Smooth muscle cell (in vitro differentiated cells): Measurements from ENCODE around the gene SLC9A1. TPM values are rescaled to one million over a fixed set of nuclear protein-coding genes. Genes with fewer than 3 reads are reported as not detected.
"Not testable (repeated sequence)": the region's sequence is repeated elsewhere in the genome, so short reads cannot be mapped to it uniquely, and the experiment has no call there.

Experiments used
- DNase-seq: peaks from one replicate; lab custom pipeline; 2025; ENCODE audit not compliant: unreplicated experiment; lab: John Stamatoyannopoulos, UW
- H2AFZ ChIP-seq: fragments of 200-600 bp; sonication (generic); 2 replicates; pipeline ENCODE4 v1.6.0; 2016; ENCODE audit warnings: antibody characterized with exemption, low read depth, mild to moderate bottlenecking
- H3F3A ChIP-seq: fragments of 200-600 bp; sonication (generic); 2 replicates; pipeline ENCODE4 v1.6.0; 2017; ENCODE audit warnings: antibody characterized with exemption, low read depth
- H3K27ac ChIP-seq: fragments of 200-600 bp; sonication (generic); 2 replicates; pipeline ENCODE4 v1.5.1; 2016; ENCODE audit warnings: low read depth, mild to moderate bottlenecking
- H3K27me3 ChIP-seq: fragments of 200-600 bp; sonication (generic); 2 replicates; pipeline ENCODE4 v1.6.1; 2016; ENCODE audit warnings: low read depth, mild to moderate bottlenecking
- H3K36me3 ChIP-seq: fragments of 200-600 bp; sonication (generic); 2 replicates; pipeline ENCODE4 v1.5.1; 2016; ENCODE audit warnings: low read depth
- H3K4me1 ChIP-seq: fragments of 200-600 bp; sonication (generic); 2 replicates; pipeline ENCODE4 v1.5.1; 2016; ENCODE audit warnings: low read depth
- H3K4me2 ChIP-seq: fragments of 200-600 bp; sonication (generic); 2 replicates; pipeline ENCODE4 v1.6.0; 2016; ENCODE audit warnings: mild to moderate bottlenecking
- H3K4me3 ChIP-seq: fragments of 200-600 bp; sonication (generic); 2 replicates; pipeline ENCODE4 v1.5.1; 2016; ENCODE audit warnings: mild to moderate bottlenecking
- H3K79me2 ChIP-seq: fragments of 200-600 bp; sonication (generic); 2 replicates; pipeline ENCODE4 v1.6.0; 2016; ENCODE audit warnings: low read depth, mild to moderate bottlenecking
- H3K9ac ChIP-seq: fragments of 200-600 bp; sonication (generic); 2 replicates; pipeline ENCODE4 v1.6.0; 2016; ENCODE audit warnings: low read depth
- H3K9me3 ChIP-seq: fragments of 200-600 bp; sonication (generic); replicated peaks from 2 replicates; pipeline ENCODE4 v1.5.1; 2016; ENCODE audit warnings: low read depth
- H4K20me1 ChIP-seq: fragments of 200-600 bp; sonication (generic); 2 replicates; pipeline ENCODE4 v1.6.0; 2016; ENCODE audit warnings: low read depth
- CTCF ChIP-seq: fragments of 200-600 bp; sonication (generic); IDR thresholded peaks from 2 replicates; pipeline ENCODE4 v1.5.1; 2017; ENCODE audit warnings: borderline replicate concordance, mild to moderate bottlenecking, antibody characterized with exemption; ENCODE audit not compliant: insufficient read depth, poor library complexity, severe bottlenecking
- WGBS: methylation state at CpG from one replicate; pipeline ENCODE4 v1.1.7; 2016; ENCODE audit warnings: low lambda C conversion rate; 5-methylcytosine and 5-hydroxymethylcytosine counted together
- polyA plus RNA-seq: library from polyadenylated mRNA; unstranded; fragments of >200 nt; fragmentation: Nextera tagmentation; extraction: Ambion mirVana; gene quantifications from 2 replicates; pipeline ENCODE4 v1.2.1, GENCODE V29; 2016
- total RNA-seq: library from RNA; depleted of rRNA; stranded (reverse); fragments of >200 nt; gene quantifications from 2 replicates; pipeline ENCODE4 v1.2.3, GENCODE V29; 2014

Gene SLC9A1
- total and polyA plus RNA-seq, 2 experiments from 2014 or later: 16.5 to 37.4 TPM

- Histone ChIP-seq H3K79me2 (no peaks in the 10 kb centered on the region), H3K4me1 (no peaks in the 10 kb centered on the region), H3K36me3 (no peaks in the 10 kb centered on the region), H2AFZ (no peak overlapping the region), H4K20me1 (no peaks in the 10 kb centered on the region), H3K4me3 (no peak overlapping the region), H3K9me3 (no peaks in the 10 kb centered on the region), H3K27ac (no peak overlapping the region), H3K27me3 (no peaks in the 10 kb centered on the region), H3K4me2 (no peak overlapping the region), H3K9ac (no peak overlapping the region), H3F3A (no peaks in the 10 kb centered on the region)
- TF ChIP-seq CTCF: no peak
- WGBS: 97% methylated on average over 1 of the region's 1 CpG
- DNase-seq: no peak
Measured at GRCh38 chr1:27193194-27193593, 38.3 kb upstream of the SLC9A1 start.

- no peak for TF ChIP-seq CTCF
- Histone ChIP-seq H3K27me3 (no peaks in the 10 kb centered on the region), H3K4me2 (no peak overlapping the region), H3K79me2 (no peaks in the 10 kb centered on the region), H3K4me3 (no peak overlapping the region), H2AFZ (no peak overlapping the region), H3F3A (no peaks in the 10 kb centered on the region), H3K36me3 (no peaks in the 10 kb centered on the region), H3K27ac (no peak overlapping the region), H3K9ac (no peak overlapping the region), H3K4me1 (no peaks in the 10 kb centered on the region), H4K20me1 (no peaks in the 10 kb centered on the region), H3K9me3 (no peaks in the 10 kb centered on the region)
- no peak for DNase-seq
- 83% methylated on average over 8 of the region's 8 CpGs for WGBS
Measured at GRCh38 chr1:27192039-27192529, 37.2 kb upstream of the SLC9A1 start.

GRCh38 chr1:27184665-27185064 is 29.7 kb upstream of the SLC9A1 start:
- not testable (repeated sequence) for H3K27ac ChIP-seq, H3K9me3 ChIP-seq, H3K27me3 ChIP-seq, DNase-seq, H3F3A ChIP-seq, H4K20me1 ChIP-seq, H3K4me1 ChIP-seq, H3K9ac ChIP-seq, H3K79me2 ChIP-seq, H3K36me3 ChIP-seq, H2AFZ ChIP-seq, H3K4me2 ChIP-seq, H3K4me3 ChIP-seq
- 85% methylated on average over 3 of the region's 3 CpGs for WGBS

DNA sequence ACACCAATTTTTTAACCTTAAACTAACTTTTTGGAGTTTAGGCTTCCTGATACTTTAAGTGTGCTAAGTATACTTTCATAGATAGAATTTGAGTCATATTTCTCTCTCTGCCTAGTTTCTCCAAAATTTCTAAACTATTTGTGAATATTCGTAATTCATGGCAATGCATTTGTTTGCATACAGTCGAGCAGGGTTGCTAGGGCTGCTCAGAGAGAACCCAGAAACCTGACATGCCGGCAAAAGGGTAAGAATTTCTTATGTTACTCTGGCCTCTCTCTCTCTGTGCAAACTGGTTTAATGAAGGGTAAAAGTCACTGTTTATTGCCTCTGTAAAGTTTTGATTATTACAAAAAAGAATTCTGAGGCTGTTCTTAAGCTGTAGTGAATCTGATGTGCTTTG is 25.1 kb upstream of the SLC9A1 start:
- Histone ChIP-seq H2AFZ (no peak overlapping the region), H3K27me3 (no peaks in the 10 kb centered on the region), H3K27ac (no peak overlapping the region), H3K4me1 (no peaks in the 10 kb centered on the region), H3K9ac (no peak overlapping the region), H3K9me3 (no peaks in the 10 kb centered on the region), H3K79me2 (no peaks in the 10 kb centered on the region), H3K36me3 (no peaks in the 10 kb centered on the region), H3K4me3 (no peak overlapping the region), H3K4me2 (no peak overlapping the region), H4K20me1 (no peaks in the 10 kb centered on the region), H3F3A (no peaks in the 10 kb centered on the region)
- no peak for TF ChIP-seq CTCF
- 85% methylated on average over 3 of the region's 3 CpGs for WGBS
- no peak for DNase-seq
